HG03095 (cell line): ENCODE measurements around the gene UBR1.
"Not testable (repeated sequence)": the region's sequence is repeated elsewhere in the genome, so short reads cannot be mapped to it uniquely, and the experiment has no call there.

ENCODE experiments used
- ATAC-seq: cut with Tn5 transposase; IDR thresholded peaks from one replicate; pipeline ENCODE4 v1.9.1; 2021; ENCODE audit warnings: moderate library complexity; ENCODE audit not compliant: unreplicated experiment

Gene UBR1

GRCh38 chr15:43105778-43106485, at the start of gene UBR1:
UBR1 (minus strand) TSS chr15:43106038; CDS start chr15:43106022, 16 bp downstream.
- ATAC-seq: peak; percentile 81

- no peak for ATAC-seq
These were observed 47.4 kb upstream of the UBR1 start for GRCh38 chr15:43153269-43153668.

- no peak for ATAC-seq
These were observed 45.9 kb upstream of the UBR1 start for GRCh38 chr15:43151688-43152087.

- ATAC-seq: no peak
These were observed 44.5 kb upstream of the UBR1 start for GRCh38 chr15:43150191-43150929.

- no peak for ATAC-seq
These were observed 40.3 kb upstream of the UBR1 start for GRCh38 chr15:43146184-43146583.

GRCh38 chr15:43144512-43144911, 38.7 kb upstream of the UBR1 start:
- ATAC-seq: no peak

- no peak for ATAC-seq
These were observed 37.5 kb upstream of the UBR1 start for GRCh38 chr15:43143203-43143941.

- no peak for ATAC-seq
These were observed 29.5 kb upstream of the UBR1 start for GRCh38 chr15:43135351-43135750.

- ATAC-seq: peak; percentile 10
These were observed 28.4 kb upstream of the UBR1 start for GRCh38 chr15:43134157-43134635.

GRCh38 chr15:43133430-43134156, 27.8 kb upstream of the UBR1 start, which contains the start of gene TMEM62:
TMEM62 (plus strand) TSS chr15:43133586; CDS start chr15:43133803, 217 bp downstream.
- ATAC-seq: peak; percentile 85

- no peak for ATAC-seq
These were observed 27.1 kb upstream of the UBR1 start for GRCh38 chr15:43132830-43133429.

GRCh38 chr15:43128980-43129335, 23.1 kb upstream of the UBR1 start:
- ATAC-seq: no peak

GRCh38 chr15:43128174-43128979, 22.5 kb upstream of the UBR1 start:
- ATAC-seq: not testable (repeated sequence)

GRCh38 chr15:43127752-43128151, 21.9 kb upstream of the UBR1 start:
- ATAC-seq: no peak

- ATAC-seq: no peak
These were observed 20.5 kb upstream of the UBR1 start for GRCh38 chr15:43126356-43126755.

GRCh38 chr15:43125100-43125661, 19.3 kb upstream of the UBR1 start:
- no peak for ATAC-seq

GRCh38 chr15:43121863-43122262, 16.0 kb upstream of the UBR1 start:
- no peak for ATAC-seq

GRCh38 chr15:43118829-43119228, 13.0 kb upstream of the UBR1 start:
- no peak for ATAC-seq

GRCh38 chr15:43118286-43118685, 12.4 kb upstream of the UBR1 start:
- ATAC-seq: no peak
